Karpas-422 (cell line): ENCODE measurements around the gene UGGT2. TPM values are rescaled to one million over a fixed set of nuclear protein-coding genes. Genes with fewer than 3 reads are reported as not detected.

ENCODE experiments used
- DNase-seq: peaks from one replicate; pipeline ENCODE4 v3.0.0-alpha.2; 2015
- H2AFZ ChIP-seq: fragments of 200-600 bp; sonication (generic); 2 replicates; pipeline ENCODE4 v1.6.1; 2014; ENCODE audit warnings: antibody characterized with exemption, low read length, mixed read lengths
- H3K27ac ChIP-seq: fragments of 200-600 bp; sonication (generic); 2 replicates; pipeline ENCODE4 v1.5.1; 2014; ENCODE audit warnings: mild to moderate bottlenecking, low read length, moderate library complexity
- H3K27me3 ChIP-seq: fragments of 200-600 bp; sonication (generic); 2 replicates; pipeline ENCODE4 v1.6.1; 2014; ENCODE audit warnings: low read length, mixed read lengths
- H3K36me3 ChIP-seq: fragments of 200-600 bp; sonication (generic); 2 replicates; pipeline ENCODE4 v1.6.1; 2014; ENCODE audit warnings: low read length, mixed read lengths; ENCODE audit not compliant: insufficient read depth
- H3K4me1 ChIP-seq: fragments of 200-600 bp; sonication (generic); 2 replicates; pipeline ENCODE4 v1.6.1; 2014; ENCODE audit warnings: mild to moderate bottlenecking, low read length, mixed read lengths
- H3K4me2 ChIP-seq: fragments of 200-600 bp; sonication (generic); 2 replicates; pipeline ENCODE4 v1.6.1; 2014; ENCODE audit warnings: low read length, low read depth, mild to moderate bottlenecking; ENCODE audit not compliant: poor library complexity, severe bottlenecking
- H3K4me3 ChIP-seq: fragments of 200-600 bp; sonication (generic); 2 replicates; pipeline ENCODE4 v1.5.1; 2014; ENCODE audit warnings: mild to moderate bottlenecking, antibody characterized with exemption, low read length, mixed read lengths
- H3K79me2 ChIP-seq: fragments of 200-600 bp; sonication (generic); 2 replicates; pipeline ENCODE4 v1.6.1; 2014; ENCODE audit warnings: mild to moderate bottlenecking, low read length, mixed read lengths
- H3K9ac ChIP-seq: fragments of 200-600 bp; sonication (generic); 2 replicates; pipeline ENCODE4 v1.6.0; 2014; ENCODE audit warnings: low read length
- H3K9me2 ChIP-seq: fragments of 200-600 bp; sonication (generic), shearing (Covaris generic); replicated peaks from 2 replicates; pipeline ENCODE4 v1.6.0; 2014; ENCODE audit warnings: mild to moderate bottlenecking, low read length, moderate library complexity; ENCODE audit not compliant: insufficient read depth
- H3K9me3 ChIP-seq: fragments of 300-700, 200-600 bp; sonication (generic); 2 replicates; pipeline ENCODE4 v1.6.1; 2014; ENCODE audit warnings: low read length, mixed read lengths
- H4K20me1 ChIP-seq: fragments of 200-600 bp; sonication (generic); 2 replicates; pipeline ENCODE4 v1.6.1; 2014; ENCODE audit warnings: mild to moderate bottlenecking, antibody characterized with exemption, low read length, low read depth; ENCODE audit not compliant: insufficient read depth
- total RNA-seq: library from RNA; depleted of rRNA; stranded (reverse); fragments of >200 nt; shearing (Covaris generic); gene quantifications from 2 replicates; pipeline ENCODE4 v1.2.3, GENCODE V29; 2014; ENCODE audit warnings: low replicate concordance

The UGGT2 gene
- total RNA-seq, 1 experiment from 2014 or later: 73.1 TPM

- Histone ChIP-seq H3K4me2 (no peak overlapping the region), H3K4me3 (no peak overlapping the region), H3K27ac (no peak overlapping the region), H4K20me1 (no peaks in the 10 kb centered on the region), H3K9me2 (no peaks in the 10 kb centered on the region), H3K36me3 (no peaks in the 10 kb centered on the region), H3K79me2 (no peaks in the 10 kb centered on the region), H3K9me3 (no peaks in the 10 kb centered on the region), H2AFZ (no peak overlapping the region), H3K27me3 (no peaks in the 10 kb centered on the region), H3K4me1 (peaks cover 4% of the 10 kb centered on the region; the same call in 1 of the 2 replicates), H3K9ac (no peak overlapping the region)
- DNase-seq: no peak
Measured at GRCh38 chr13:96089139-96089538, 35.9 kb upstream of the UGGT2 start.

GRCh38 chr13:96086736-96087135, 33.5 kb upstream of the UGGT2 start:
- H4K20me1 ChIP-seq: no peaks in the 10 kb centered on the region
- H3K4me1 ChIP-seq: peaks cover 4% of the 10 kb centered on the region; the same call in 1 of the 2 replicates
- no peaks in the 10 kb centered on the region for H3K79me2 ChIP-seq
- no peaks in the 10 kb centered on the region for H3K27me3 ChIP-seq
- no peak for DNase-seq
- no peaks in the 10 kb centered on the region for H3K9me2 ChIP-seq
- H3K9me3 ChIP-seq: no peaks in the 10 kb centered on the region
- no peak overlapping the region for H2AFZ ChIP-seq
- H3K4me3 ChIP-seq: no peak overlapping the region
- no peak overlapping the region for H3K27ac ChIP-seq
- H3K4me2 ChIP-seq: no peak overlapping the region
- no peak overlapping the region for H3K9ac ChIP-seq
- no peaks in the 10 kb centered on the region for H3K36me3 ChIP-seq

GRCh38 chr13:96082640-96083039, 29.4 kb upstream of the UGGT2 start:
- Histone ChIP-seq H3K9ac (no peak overlapping the region), H3K4me1 (no peaks in the 10 kb centered on the region), H3K9me2 (no peaks in the 10 kb centered on the region), H3K4me3 (no peak overlapping the region), H3K27me3 (no peaks in the 10 kb centered on the region), H2AFZ (no peak overlapping the region), H3K27ac (no peak overlapping the region), H3K9me3 (no peaks in the 10 kb centered on the region), H3K79me2 (no peaks in the 10 kb centered on the region), H4K20me1 (no peaks in the 10 kb centered on the region), H3K4me2 (no peak overlapping the region), H3K36me3 (no peaks in the 10 kb centered on the region)
- DNase-seq: no peak

- Histone ChIP-seq H3K4me2 (no peak overlapping the region), H3K36me3 (no peaks in the 10 kb centered on the region), H4K20me1 (no peaks in the 10 kb centered on the region), H3K4me1 (no peaks in the 10 kb centered on the region), H3K9me3 (no peaks in the 10 kb centered on the region), H3K27me3 (0 out of 2 replicates have a peak, but pooled peaks cover 2% of the 10 kb centered on the region), H3K4me3 (no peak overlapping the region), H3K27ac (no peak overlapping the region), H2AFZ (no peak overlapping the region), H3K9me2 (no peaks in the 10 kb centered on the region), H3K79me2 (no peaks in the 10 kb centered on the region), H3K9ac (no peak overlapping the region)
- no peak for DNase-seq
Measured at GRCh38 chr13:96081888-96082287, 28.7 kb upstream of the UGGT2 start.

- H3K9ac ChIP-seq: no peak overlapping the region
- no peaks in the 10 kb centered on the region for H3K79me2 ChIP-seq
- no peak overlapping the region for H3K4me3 ChIP-seq
- no peak overlapping the region for H3K27ac ChIP-seq
- no peaks in the 10 kb centered on the region for H3K9me3 ChIP-seq
- no peaks in the 10 kb centered on the region for H4K20me1 ChIP-seq
- 0 out of 2 replicates have a peak, but pooled peaks cover 2% of the 10 kb centered on the region for H3K27me3 ChIP-seq
- H3K4me1 ChIP-seq: no peaks in the 10 kb centered on the region
- DNase-seq: no peak
- H3K9me2 ChIP-seq: no peaks in the 10 kb centered on the region
- no peak overlapping the region for H3K4me2 ChIP-seq
- no peaks in the 10 kb centered on the region for H3K36me3 ChIP-seq
- no peak overlapping the region for H2AFZ ChIP-seq
Measured at GRCh38 chr13:96080676-96081075, 27.5 kb upstream of the UGGT2 start.

GRCh38 chr13:96075953-96076543, 22.8 kb upstream of the UGGT2 start:
- H4K20me1 ChIP-seq: no peaks in the 10 kb centered on the region
- no peaks in the 10 kb centered on the region for H3K9me3 ChIP-seq
- H3K4me2 ChIP-seq: no peak overlapping the region
- no peaks in the 10 kb centered on the region for H3K4me1 ChIP-seq
- H3K36me3 ChIP-seq: no peaks in the 10 kb centered on the region
- no peak overlapping the region for H2AFZ ChIP-seq
- H3K27me3 ChIP-seq: 0 out of 2 replicates have a peak, but pooled peaks cover 2% of the 10 kb centered on the region
- no peak overlapping the region for H3K9ac ChIP-seq
- no peak overlapping the region for H3K27ac ChIP-seq
- H3K9me2 ChIP-seq: no peaks in the 10 kb centered on the region
- H3K79me2 ChIP-seq: no peaks in the 10 kb centered on the region
- peak; percentile 72 for DNase-seq
- H3K4me3 ChIP-seq: no peak overlapping the region

GRCh38 chr13:96072392-96072791, 19.2 kb upstream of the UGGT2 start:
- H3K9me2 ChIP-seq: no peaks in the 10 kb centered on the region

GRCh38 chr13:96071504-96071903, 18.3 kb upstream of the UGGT2 start:
- Histone ChIP-seq H3K9me2 (no peaks in the 10 kb centered on the region), H4K20me1 (no peaks in the 10 kb centered on the region), H3K4me3 (no peak overlapping the region), H3K4me1 (no peaks in the 10 kb centered on the region), H3K9ac (no peak overlapping the region), H3K27me3 (no peaks in the 10 kb centered on the region), H3K36me3 (no peaks in the 10 kb centered on the region), H2AFZ (no peak overlapping the region), H3K79me2 (no peaks in the 10 kb centered on the region), H3K9me3 (no peaks in the 10 kb centered on the region), H3K27ac (no peak overlapping the region), H3K4me2 (no peak overlapping the region)
- DNase-seq: no peak

More at GRCh38 chr13:96072392-96072791, 19.2 kb upstream of the UGGT2 start:
- Histone ChIP-seq H3K79me2 (no peaks in the 10 kb centered on the region), H3K9ac (no peak overlapping the region), H3K27ac (no peak overlapping the region), H3K9me3 (no peaks in the 10 kb centered on the region), H3K4me1 (no peaks in the 10 kb centered on the region), H3K27me3 (0 out of 2 replicates have a peak, but pooled peaks cover 2% of the 10 kb centered on the region), H3K4me2 (no peak overlapping the region), H3K4me3 (no peak overlapping the region), H2AFZ (no peak overlapping the region), H3K36me3 (no peaks in the 10 kb centered on the region), H4K20me1 (no peaks in the 10 kb centered on the region)
- DNase-seq: no peak
